CD4-positive, alpha-beta T cell treated with Interleukin-6 for 4 hours (primary cell): ENCODE data around the gene PIGZ.

Experiments used
- DNase-seq: peaks from one replicate; pipeline ENCODE4 v3.0.0-alpha.2; 2020; ENCODE audit warnings: mixed read lengths

PIGZ gene

GRCh38 chr3:197001106-197001971 is 32.7 kb upstream of the PIGZ start:
- no peak for DNase-seq

DNA sequence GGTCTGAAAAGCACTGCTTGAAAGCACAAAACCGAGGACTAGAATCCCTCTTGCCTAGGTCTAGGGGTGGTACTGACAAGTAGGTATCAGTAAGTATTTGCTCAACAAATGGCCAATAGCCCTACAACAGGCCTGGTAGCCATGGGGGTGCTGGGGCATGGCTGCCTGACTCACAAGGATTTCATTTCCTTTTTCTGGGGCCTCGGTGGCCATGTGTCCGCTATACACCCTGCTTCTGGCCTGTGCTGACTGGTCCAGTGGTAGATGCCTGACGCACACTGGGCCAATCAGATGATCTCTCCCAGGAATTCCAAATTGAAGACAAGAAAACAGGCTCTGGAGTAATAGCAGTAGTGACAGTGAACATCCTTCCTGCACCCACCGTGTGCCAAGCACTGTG is 31.6 kb upstream of the PIGZ start:
- no peak for DNase-seq

- no peak for DNase-seq
Observed at GRCh38 chr3:196998966-196999760, 30.5 kb upstream of the PIGZ start.

DNA sequence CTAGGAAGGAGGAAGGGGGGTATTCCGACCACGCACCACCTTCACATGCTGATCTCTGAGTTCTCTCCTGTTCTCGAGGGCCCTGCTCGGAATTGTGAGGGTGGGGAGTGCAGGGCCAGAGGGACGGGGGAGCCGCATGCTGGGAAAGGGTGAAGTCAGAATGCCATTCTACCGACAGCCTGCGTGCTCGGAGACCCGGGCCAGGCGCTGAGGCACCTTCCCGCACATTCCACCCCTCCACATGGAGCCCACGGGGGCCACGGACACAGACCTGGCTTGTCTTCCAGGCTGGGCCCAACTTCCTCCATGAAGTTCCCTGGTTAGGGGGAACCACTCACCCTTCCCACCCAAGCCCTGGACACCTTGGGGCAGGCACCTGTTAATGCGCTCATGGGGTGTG is 28.7 kb upstream of the PIGZ start:
- no peak for DNase-seq

- no peak for DNase-seq
Observed at GRCh38 chr3:196996454-196997265, 28.0 kb upstream of the PIGZ start.

DNA sequence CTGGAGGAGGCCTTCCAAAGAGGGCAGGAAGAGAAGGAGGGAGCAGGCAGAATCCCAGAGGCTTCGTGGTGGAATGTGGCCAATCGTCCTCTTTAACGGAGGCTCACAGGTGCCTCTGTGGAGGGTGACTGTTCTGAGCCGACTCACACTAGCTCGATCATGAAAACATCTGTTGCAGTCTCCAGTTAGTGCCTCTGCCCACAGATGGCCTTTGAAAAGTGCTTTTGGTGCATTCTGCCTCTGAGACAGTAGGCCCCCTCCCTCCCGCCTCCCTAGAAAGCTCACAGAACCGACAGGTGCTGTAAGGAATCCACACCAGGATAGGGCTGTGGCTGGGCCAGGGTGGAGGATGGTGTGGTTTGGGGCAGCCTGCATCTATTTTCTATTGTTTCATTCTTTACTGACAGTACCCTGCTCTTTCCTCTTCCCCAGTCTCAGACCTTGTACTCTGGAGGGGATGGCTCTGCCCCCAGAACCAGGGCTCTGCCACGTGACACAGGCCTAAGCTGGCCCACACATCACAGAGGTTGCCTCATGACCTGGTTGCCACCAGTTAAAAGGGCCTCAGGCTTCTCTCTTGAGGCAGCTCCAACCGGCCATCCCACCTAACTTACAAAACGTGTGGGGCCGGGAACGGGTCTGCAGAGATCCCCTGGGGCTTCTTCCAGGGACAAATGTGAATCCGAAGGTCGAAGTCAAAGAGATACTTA is 27.2 kb upstream of the PIGZ start:
- DNase-seq = no peak

GRCh38 chr3:196995027-196995426 is 26.4 kb upstream of the PIGZ start:
- no peak for DNase-seq

GRCh38 chr3:196994056-196994455 is 25.4 kb upstream of the PIGZ start:
- no peak for DNase-seq

- DNase-seq = no peak
Observed at GRCh38 chr3:196992461-196993065, 23.9 kb upstream of the PIGZ start.

DNA sequence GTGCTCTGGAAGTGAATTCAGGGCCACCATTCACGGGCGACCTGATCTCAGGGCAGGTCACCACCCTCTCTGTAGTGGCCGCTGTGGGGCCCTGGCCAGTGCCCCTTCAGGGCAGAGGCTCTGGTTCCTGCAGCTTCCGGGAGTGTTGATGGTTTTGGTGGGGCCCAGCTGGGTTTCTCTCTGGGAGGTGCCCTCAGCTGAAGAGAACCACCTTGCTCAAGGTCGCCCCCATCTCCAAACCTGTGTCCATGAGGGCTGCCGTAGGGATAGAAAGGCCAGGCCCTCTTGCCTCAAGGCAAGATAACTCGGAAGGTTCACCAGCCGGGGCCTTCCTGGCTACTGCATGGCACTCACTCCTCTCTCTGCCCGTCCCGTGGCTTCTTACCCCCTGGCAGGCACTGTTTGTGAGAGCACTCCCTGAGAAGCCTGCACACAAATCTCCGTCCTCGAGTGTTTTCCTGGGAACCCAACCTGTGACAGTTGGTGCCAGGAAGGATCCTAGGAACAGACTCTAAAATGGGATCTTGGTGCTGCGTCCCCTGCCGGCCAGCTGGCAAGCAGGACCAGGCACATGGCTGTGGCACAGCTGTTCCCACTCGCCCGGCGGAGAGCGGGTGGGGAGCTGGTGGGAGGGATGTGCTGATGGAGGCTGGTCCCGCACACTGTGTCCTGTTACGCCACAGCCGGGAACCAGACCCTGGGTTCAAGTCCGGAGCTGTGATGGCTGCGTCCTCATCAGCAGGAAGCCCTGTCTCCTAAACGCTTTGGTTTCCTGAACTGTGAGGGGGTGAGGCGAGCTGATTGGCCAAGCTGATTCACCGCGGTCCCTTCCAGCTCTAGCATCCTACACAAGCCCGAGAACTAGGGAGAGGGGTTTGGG is 23.2 kb upstream of the PIGZ start:
- DNase-seq = no peak

DNA sequence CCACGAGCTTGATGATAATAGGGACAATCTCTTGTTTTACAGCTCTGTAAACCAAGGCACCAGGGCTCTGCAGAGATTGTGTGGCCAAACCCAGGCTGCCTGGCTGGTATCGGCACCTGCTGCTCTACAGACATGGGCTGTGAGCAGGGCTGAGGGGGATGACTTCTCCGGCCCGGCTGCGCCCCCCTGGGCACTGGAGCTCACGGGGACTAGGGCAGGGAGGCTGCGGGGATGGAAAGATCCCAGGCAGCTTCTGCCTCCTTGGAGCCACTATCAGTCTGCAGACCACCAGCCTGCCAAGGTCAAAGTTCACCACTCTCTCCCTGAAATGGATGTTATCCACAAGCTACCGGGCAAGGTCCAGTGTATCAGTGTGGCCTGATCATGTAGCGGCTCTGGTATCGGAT is 22.0 kb upstream of the PIGZ start:
- no peak for DNase-seq

DNA sequence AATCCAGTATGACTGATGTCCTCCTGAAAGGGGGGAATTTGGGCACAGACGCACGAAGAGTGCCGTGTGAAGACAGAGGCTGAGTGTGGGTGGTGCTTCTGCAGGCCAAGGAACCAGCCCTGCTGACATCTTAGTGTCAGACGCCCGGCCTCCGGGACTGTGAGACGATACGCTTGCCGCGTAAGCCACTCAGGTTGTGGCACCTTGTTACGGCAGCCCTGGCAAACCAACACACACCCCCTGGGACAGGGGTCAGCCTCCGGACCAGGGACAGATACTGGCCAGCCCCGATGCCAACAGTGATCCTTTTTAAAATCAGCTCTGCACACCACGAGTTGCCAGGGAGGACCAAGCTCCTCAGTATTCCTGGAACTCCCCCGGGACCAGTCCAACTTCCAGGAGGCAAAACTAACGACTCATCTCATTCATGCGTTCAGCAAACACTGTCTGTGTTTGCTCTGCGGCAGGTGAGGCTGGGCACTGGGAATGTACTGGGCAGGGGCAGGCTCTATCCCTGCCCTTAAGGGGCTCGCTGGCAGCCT is 21.2 kb upstream of the PIGZ start:
- no peak for DNase-seq

DNA sequence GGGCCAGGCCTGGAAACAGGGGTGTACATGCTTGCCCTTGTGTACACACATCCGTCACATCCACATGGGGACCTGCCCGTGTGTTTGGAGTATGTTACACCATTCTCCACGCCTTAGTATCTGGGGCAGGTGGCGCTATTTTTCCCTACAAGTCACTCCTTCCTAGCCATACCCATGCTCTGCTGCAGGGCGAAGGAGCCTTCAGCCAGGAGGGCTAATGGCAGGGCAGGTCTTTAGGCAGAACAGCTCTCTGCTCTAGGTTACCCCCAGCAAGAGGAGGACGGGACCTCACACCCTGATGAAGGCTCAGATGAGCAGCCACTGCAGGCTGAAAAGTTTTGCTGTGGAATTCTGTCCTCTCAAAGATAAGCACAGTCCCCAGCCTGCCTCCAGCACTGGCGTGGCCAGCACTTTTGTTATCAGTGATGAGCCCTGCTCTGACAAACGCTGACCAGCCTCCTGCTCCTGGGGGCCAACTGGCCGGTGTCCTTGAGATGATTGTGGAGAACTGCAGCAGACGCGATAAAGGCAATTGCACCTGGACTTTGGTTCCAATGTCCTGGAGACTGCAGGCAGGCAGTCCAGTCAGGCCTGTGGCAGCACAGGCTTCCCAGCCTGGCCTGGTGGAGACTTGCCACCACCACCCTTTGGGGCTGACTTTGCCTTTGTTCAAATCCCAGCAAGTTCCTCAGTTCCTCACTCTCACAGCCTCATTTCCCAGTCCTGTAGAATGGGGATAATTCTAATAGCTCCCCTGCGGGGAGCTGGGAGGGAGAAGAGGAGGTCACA is 19.8 kb upstream of the PIGZ start:
- no peak for DNase-seq

GRCh38 chr3:196987022-196987421 is 18.4 kb upstream of the PIGZ start:
- no peak for DNase-seq

DNA sequence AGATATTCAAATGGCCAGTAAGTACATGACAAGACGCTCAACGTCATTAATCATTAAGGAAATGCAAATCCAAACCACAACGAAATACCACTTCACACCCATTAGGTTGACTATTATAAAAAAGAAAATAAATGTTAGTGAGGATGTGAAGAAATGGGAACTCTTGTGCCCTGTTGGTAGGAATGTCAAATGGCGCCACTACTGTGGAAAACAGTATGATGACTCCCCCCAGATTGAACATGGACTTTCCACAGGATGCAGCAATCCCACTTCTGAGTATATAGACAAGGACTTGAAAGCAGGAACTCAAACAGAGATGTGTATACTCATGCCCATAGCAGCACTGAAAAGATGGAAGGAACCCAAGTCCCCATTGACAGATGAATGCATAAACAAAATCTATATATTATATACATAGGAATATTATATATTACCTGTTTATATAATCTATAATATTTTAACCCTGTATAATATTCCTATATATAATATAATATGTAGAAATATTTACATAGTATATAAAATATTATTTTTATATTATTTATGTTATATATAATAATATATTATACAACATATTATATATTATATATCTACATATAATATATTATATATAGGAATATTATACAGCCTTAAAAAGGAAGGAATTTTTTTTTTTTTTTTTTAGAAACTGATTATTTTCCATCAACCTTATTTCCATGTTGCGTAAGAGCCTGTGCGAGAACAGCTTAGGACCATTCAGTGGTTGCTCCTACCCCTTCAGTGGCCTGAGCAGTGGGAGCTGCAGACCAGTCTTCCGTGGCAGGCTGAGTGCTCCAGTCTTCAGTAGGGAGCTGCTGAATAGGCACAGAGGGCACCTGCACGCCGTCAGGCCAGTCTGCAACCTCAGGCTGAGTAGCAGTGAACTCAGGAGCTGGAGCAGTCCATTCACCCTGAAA is 17.6 kb upstream of the PIGZ start:
- DNase-seq = no peak

- no peak for DNase-seq
Observed at GRCh38 chr3:196985298-196985697, 16.7 kb upstream of the PIGZ start.

DNA sequence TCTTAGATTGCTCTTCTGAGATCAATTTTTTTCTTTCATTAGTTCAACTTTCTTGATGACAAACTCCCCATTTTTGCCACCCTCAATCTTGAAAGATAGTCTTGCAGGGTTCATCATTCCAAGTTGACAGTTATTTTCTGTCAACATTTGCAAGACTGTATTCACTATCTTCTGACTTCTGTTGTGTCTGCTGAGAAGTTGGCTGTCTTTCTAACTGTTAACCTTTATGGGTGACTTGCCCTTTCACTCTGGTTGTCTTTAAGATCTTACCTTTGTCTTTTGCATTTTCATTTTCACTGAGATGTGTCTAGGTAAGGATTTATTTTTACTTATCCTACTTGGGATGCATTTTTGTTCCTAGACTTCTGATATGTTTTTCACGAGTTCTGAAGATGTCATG is 14.6 kb upstream of the PIGZ start:
- no peak for DNase-seq

DNA sequence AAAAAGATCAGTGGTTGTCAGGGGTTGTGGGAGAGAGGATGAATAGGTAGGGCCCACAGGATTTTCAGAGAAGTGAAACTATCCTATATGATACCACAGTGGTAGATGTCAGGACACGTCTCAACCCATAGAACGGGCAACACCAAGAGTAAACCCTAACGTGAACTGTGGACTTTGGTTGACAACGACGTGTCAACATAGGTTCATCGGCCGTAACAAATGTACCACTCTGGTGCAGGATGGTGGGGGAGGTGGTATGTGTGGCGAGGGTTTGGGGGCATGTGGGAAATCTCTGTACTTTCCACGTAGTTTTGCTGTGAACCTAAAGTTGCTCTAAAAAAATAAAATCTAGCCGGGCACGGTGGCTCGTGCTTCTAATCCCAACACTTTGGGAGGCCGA is 13.0 kb upstream of the PIGZ start:
- no peak for DNase-seq

DNA sequence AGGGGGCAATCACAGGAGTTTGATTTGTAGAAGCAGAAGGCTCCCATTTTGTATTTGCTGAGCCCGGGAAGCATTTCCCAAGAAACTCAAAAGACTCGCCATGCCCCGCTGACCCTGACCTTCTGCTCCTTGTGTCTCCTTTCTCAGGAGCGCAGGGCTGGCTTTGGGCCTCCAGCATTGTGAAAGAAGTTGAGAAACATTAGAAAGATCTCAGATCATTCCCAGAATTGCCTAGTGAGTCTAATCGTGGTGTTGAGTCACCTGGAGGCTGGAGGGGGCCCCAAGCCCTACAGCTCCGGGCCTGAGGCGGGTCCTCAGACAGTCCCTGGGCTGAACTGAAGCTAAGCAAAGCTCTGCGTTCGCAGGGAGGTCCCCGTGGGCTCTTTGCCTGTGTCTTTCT is 10.9 kb upstream of the PIGZ start:
- no peak for DNase-seq
